HCT116 (cell line): ENCODE data around the gene DDX10. TPM values are rescaled to one million over a fixed set of nuclear protein-coding genes. Genes with fewer than 3 reads are reported as not detected.
A peak's percentile ranks its signal among the peaks of the same experiment; 100 is the strongest.

Experiments used
- ATAC-seq: fragments of 200-7000 bp; cut with Tn5 transposase; 2 replicates; pipeline ENCODE4 v1.9.1; 2020; ENCODE audit warnings: mild to moderate bottlenecking, moderate library complexity
- BruUV-seq: library from RNA; stranded (reverse); fragments of 400-500 nt; replicated peaks from 2 replicates; lab custom pipeline; 2021; lab: Mats Ljungman, UMichigan
- CTCF ChIA-PET: fragments of 300-600 bp; sonication (Branson Sonifier 250); formaldehyde crosslinking; loops from one replicate; lab custom pipeline; 2021; ENCODE audit warnings: antibody characterized with exemption; lab: Charles Lee
- POLR2A ChIA-PET: fragments of 300-600, 350-600 bp; sonication (Branson Sonifier 250); formaldehyde crosslinking; loops from one replicate; lab custom pipeline; 2021; ENCODE audit warnings: antibody characterized with exemption; lab: Charles Lee
- RAD21 ChIA-PET, 2 experiments: fragments of 300-600 bp; sonication (Branson Sonifier 250); formaldehyde crosslinking; loops; one replicate each; lab custom pipeline; 2023; ENCODE audit warnings: low total read pairs in 2 of 2; ENCODE audit not compliant: uncharacterized antibody in 2 of 2, unreplicated experiment in 2 of 2, low non-redundant PET in 1 of 2; lab: Charles Lee
- DNase-seq: peaks from one replicate; pipeline ENCODE4 v3.0.0-alpha.2; 2010; ENCODE audit warnings: low read depth, low spot score
- H2AFZ ChIP-seq: fragments of 200-600 bp; shearing (Covaris generic), sonication (generic); 2 replicates; pipeline ENCODE4 v1.6.1; 2017; ENCODE audit warnings: low read depth, mixed run types, mixed read lengths, antibody characterized with exemption, low read length; ENCODE audit not compliant: poor library complexity, severe bottlenecking
- H3K27ac ChIP-seq: 2 replicates; pipeline ENCODE4 v1.5.1; 2012; ENCODE audit warnings: low read depth, low read length
- H3K27me3 ChIP-seq: fragments of 200-600 bp; sonication (generic); 2 replicates; pipeline ENCODE4 v1.6.1; 2016; ENCODE audit warnings: mixed run types, low read length, mixed read lengths; ENCODE audit not compliant: insufficient read depth
- H3K36me3 ChIP-seq, 2 experiments: fragments of 200-500 bp in 1 of 2; fragments of 200-600 bp in 1 of 2; sonication (Bioruptor generic) in 1 of 2; sonication (generic) in 1 of 2; 2 replicates each; pipeline versions ENCODE4 v1.5.1 to v1.6.1; 2014 to 2016; ENCODE audit warnings: low read length in 2 of 2, inconsistent platforms in 1 of 2, mixed read lengths in 1 of 2, mixed run types in 1 of 2; ENCODE audit not compliant: insufficient read depth in 2 of 2, control insufficient read depth in 1 of 2
- H3K4me1 ChIP-seq, 2 experiments: fragments of 200-600 bp in 1 of 2; sonication (generic) in 1 of 2; 2 replicates each; pipeline versions ENCODE4 v1.5.1 to v1.6.1; 2012 to 2017; ENCODE audit warnings: low read length in 2 of 2, inconsistent platforms in 1 of 2, mild to moderate bottlenecking in 1 of 2, mixed read lengths in 1 of 2, mixed run types in 1 of 2, moderate library complexity in 1 of 2; ENCODE audit not compliant: insufficient read depth in 2 of 2, control insufficient read depth in 1 of 2
- H3K4me2 ChIP-seq: fragments of 200-600 bp; sonication (generic); 2 replicates; pipeline ENCODE4 v1.6.1; 2017; ENCODE audit warnings: mixed run types, low read length, mixed read lengths
- H3K4me3 ChIP-seq, 2 experiments: fragments of 200-600 bp in 1 of 2; sonication (generic) in 1 of 2; replicated peaks in 1 of 2; 2 replicates each; pipeline ENCODE4 v1.5.1; 2011 to 2016; ENCODE audit warnings: low read length in 2 of 2, control low read depth in 1 of 2, low read depth in 1 of 2, mild to moderate bottlenecking in 1 of 2, mixed read lengths in 1 of 2, mixed run types in 1 of 2
- H3K79me2 ChIP-seq: fragments of 200-600 bp; sonication (generic); 2 replicates; pipeline ENCODE4 v1.6.1; 2017; ENCODE audit warnings: mild to moderate bottlenecking, mixed run types, low read length, moderate library complexity, mixed read lengths; ENCODE audit not compliant: insufficient read depth
- H3K9ac ChIP-seq: fragments of 200-600 bp; sonication (generic); 2 replicates; pipeline ENCODE4 v1.6.1; 2016; ENCODE audit warnings: low read length, mixed read lengths
- H3K9me2 ChIP-seq: fragments of 200-600 bp; sonication (generic), shearing (Covaris generic); 2 replicates; pipeline ENCODE4 v1.6.1; 2017; ENCODE audit warnings: mixed run types, mild to moderate bottlenecking, moderate library complexity; ENCODE audit not compliant: insufficient read depth
- H3K9me3 ChIP-seq, 2 experiments: fragments of 200-500 bp in 1 of 2; fragments of 200-600 bp in 1 of 2; sonication (Bioruptor generic) in 1 of 2; sonication (generic) in 1 of 2; 2 replicates each; pipeline ENCODE4 v1.6.1; 2014 to 2017; ENCODE audit warnings: low read length in 2 of 2, mixed read lengths in 2 of 2, inconsistent platforms in 1 of 2, low read depth in 1 of 2, mild to moderate bottlenecking in 1 of 2, mixed run types in 1 of 2, moderate library complexity in 1 of 2; ENCODE audit not compliant: control insufficient read depth in 1 of 2, insufficient read depth in 1 of 2
- H4K20me1 ChIP-seq: fragments of 200-600 bp; sonication (generic), shearing (Covaris generic); 2 replicates; pipeline ENCODE4 v1.6.1; 2017; ENCODE audit warnings: mixed run types, mild to moderate bottlenecking, moderate library complexity; ENCODE audit not compliant: insufficient read depth
- CEBPB ChIP-seq: IDR thresholded peaks from 2 replicates; pipeline ENCODE4 v1.6.1; 2012; ENCODE audit warnings: low read depth
- JUND ChIP-seq: IDR thresholded peaks from 2 replicates; pipeline ENCODE4 v1.6.1; 2012
- POLR2AphosphoS5 ChIP-seq: IDR thresholded peaks from 2 replicates; pipeline ENCODE4 v1.6.1; 2011; ENCODE audit warnings: mild to moderate bottlenecking, low read depth, low read length, moderate library complexity
- RAD21 ChIP-seq: IDR thresholded peaks from 2 replicates; pipeline ENCODE4 v1.6.1; 2012; ENCODE audit warnings: low read depth, mild to moderate bottlenecking
- SP1 ChIP-seq: IDR thresholded peaks from 2 replicates; pipeline ENCODE4 v1.6.1; 2012; ENCODE audit warnings: low read depth
- ZNF274 ChIP-seq: fragments of 200-500 bp; sonication (Bioruptor generic); IDR thresholded peaks from 2 replicates; pipeline ENCODE4 v1.6.1; 2014; ENCODE audit warnings: mild to moderate bottlenecking, low read depth, low read length, inconsistent platforms
- intact Hi-C: fragments of 100-400 bp; cut with micrococcal nuclease; formaldehyde crosslinking; loops from 2 replicates; pipeline ENCODE4 v1.10.0; 2022
- total RNA-seq: library from RNA; stranded (reverse); gene quantifications from one replicate; pipeline ENCODE4 v1.2.1, GENCODE V29; 2021; ENCODE audit not compliant: unreplicated experiment
- TF ChIP-seq, protein P1 (sequence below), 3 experiments: fragments of 200-600 bp in 1 of 3; sonication (generic) in 1 of 3; IDR thresholded peaks in 2 of 3; conservative IDR thresholded peaks in 1 of 3; 2 replicates each; pipeline ENCODE4 v1.5.1; 2012 to 2017; ENCODE audit warnings: low read depth in 2 of 3, low read length in 2 of 3, antibody characterized with exemption in 1 of 3, borderline replicate concordance in 1 of 3, control low read depth in 1 of 3, mild to moderate bottlenecking in 1 of 3, mixed read lengths in 1 of 3, mixed run types in 1 of 3, moderate library complexity in 1 of 3; ENCODE audit not compliant: insufficient read depth in 1 of 3
- TF ChIP-seq, protein P2 (sequence below): IDR thresholded peaks from 2 replicates; pipeline ENCODE4 v1.6.1; 2011; ENCODE audit warnings: mild to moderate bottlenecking, low read length, moderate library complexity; ENCODE audit not compliant: insufficient replicate concordance; ENCODE audit errors: extremely low read depth

The DDX10 gene
- total RNA-seq, 1 experiment from 2014 or later: 66.5 TPM

DNA sequence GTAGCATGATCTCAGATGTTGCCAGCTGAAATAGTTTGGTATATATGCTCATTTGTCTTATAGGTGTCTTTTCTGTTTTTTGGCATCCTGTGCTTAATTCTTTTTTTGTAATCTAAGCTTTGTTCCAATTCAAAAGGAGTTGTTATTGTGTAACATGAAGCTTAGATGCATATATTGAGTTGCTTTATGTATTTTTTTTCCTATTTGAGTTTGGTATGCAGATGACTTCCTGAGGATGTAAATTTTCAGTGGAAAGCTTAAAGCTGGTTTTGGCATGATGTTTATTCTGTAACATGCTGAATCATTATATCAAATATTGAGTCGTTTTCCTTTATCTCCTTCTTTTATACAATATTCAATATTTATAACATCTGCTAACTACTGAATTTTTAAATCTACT lies 69.4 kb downstream of the DDX10 start:
- peaks cover 7 to 15% of the 10 kb centered on the region in 2 experiments; a peak in 3 of 4 replicates for H3K4me1 ChIP-seq
- no peaks in the 10 kb centered on the region for H3K9me2 ChIP-seq
- no peaks in the 10 kb centered on the region for H3K9me3 ChIP-seq
- TF ChIP-seq ZNF274 (no peak), SP1 (no peak), CEBPB (no peak), POLR2AphosphoS5 (no peak), JUND (no peak)
- TF ChIP-seq, protein P1, sequence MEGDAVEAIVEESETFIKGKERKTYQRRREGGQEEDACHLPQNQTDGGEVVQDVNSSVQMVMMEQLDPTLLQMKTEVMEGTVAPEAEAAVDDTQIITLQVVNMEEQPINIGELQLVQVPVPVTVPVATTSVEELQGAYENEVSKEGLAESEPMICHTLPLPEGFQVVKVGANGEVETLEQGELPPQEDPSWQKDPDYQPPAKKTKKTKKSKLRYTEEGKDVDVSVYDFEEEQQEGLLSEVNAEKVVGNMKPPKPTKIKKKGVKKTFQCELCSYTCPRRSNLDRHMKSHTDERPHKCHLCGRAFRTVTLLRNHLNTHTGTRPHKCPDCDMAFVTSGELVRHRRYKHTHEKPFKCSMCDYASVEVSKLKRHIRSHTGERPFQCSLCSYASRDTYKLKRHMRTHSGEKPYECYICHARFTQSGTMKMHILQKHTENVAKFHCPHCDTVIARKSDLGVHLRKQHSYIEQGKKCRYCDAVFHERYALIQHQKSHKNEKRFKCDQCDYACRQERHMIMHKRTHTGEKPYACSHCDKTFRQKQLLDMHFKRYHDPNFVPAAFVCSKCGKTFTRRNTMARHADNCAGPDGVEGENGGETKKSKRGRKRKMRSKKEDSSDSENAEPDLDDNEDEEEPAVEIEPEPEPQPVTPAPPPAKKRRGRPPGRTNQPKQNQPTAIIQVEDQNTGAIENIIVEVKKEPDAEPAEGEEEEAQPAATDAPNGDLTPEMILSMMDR (IDR thresholded peaks at IDR 0.05 in 2 of 3, conservative IDR thresholded peaks at IDR 0.05 in 1 of 3; ENCODE audit: borderline replicate concordance in 1 of 3, insufficient read depth in 1 of 3, low read depth in 2 of 3, low read length in 2 of 3): no peak
- peaks cover 93% of the 10 kb centered on the region for H3K79me2 ChIP-seq
- intact Hi-C loops: no loop called here
- RAD21 ChIA-PET: no interaction called here
- H2AFZ ChIP-seq: no peak overlapping the region
- no peaks in the 10 kb centered on the region for H3K27me3 ChIP-seq
- 0 out of 4 replicates have a peak, but pooled peaks cover 0 to 3% of the 10 kb centered on the region in 2 experiments for H3K36me3 ChIP-seq
- no peak overlapping the region for H3K4me3 ChIP-seq
- CTCF ChIA-PET: interaction anchor here (0.6 to 2.0 kb wide), 10 partner anchors 9 to 1205 kb away, joined by 3 to 12 read pairs (median 4); no protein-coding TSS in a partner anchor
- H3K27ac ChIP-seq: no peak overlapping the region
- H3K9ac ChIP-seq: no peak overlapping the region
- peaks cover 4% of the 10 kb centered on the region; the same call in 1 of the 2 replicates for H4K20me1 ChIP-seq
- no peak for DNase-seq
- no peak overlapping the region for H3K4me2 ChIP-seq
- POLR2A ChIA-PET: no interaction called here
- BruUV-seq: no TSS peak
- ATAC-seq: no peak

DNA sequence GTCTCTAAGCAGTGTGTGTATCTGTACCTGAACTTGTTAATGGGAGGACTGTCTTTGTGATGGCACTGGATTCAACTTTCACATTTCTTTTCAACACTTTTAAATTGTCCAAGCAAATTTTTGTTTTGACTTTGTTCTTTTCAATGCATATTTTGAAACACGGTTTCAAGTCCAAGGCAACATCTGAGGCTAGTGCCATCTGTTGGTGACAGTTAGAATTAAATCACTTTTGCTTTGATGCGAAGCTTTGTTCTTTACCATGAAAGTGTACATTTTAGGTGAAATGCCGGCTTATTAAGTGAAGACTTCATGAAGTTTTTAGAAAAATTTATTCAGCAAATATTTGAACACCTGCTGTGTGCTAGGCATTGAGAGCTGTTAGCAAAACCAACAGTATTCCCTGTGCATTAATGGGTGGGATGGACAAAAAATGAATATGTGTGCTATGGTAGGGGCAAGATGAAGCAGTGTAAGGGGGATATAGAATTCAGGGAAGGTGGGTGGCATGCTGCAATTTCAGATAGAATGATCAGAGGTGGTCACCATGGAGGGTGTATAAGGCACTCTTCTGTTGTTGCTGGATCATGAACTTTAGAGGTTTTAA lies 70.2 kb downstream of the DDX10 start:
- Histone ChIP-seq H3K27me3 (no peaks in the 10 kb centered on the region), H3K4me3 (no peak overlapping the region)
- TF ChIP-seq JUND (no peak), RAD21 (peak; percentile 21; the same call in 1 of the 2 replicates)
- TF ChIP-seq, protein P1 (IDR thresholded peaks at IDR 0.05 in 2 of 3, conservative IDR thresholded peaks at IDR 0.05 in 1 of 3; ENCODE audit: borderline replicate concordance in 1 of 3, insufficient read depth in 1 of 3, low read depth in 2 of 3, low read length in 2 of 3): peak in 2 of 3 experiments; percentile 53 to 72; a peak in 4 of 6 replicates
- TF ChIP-seq, protein P2, sequence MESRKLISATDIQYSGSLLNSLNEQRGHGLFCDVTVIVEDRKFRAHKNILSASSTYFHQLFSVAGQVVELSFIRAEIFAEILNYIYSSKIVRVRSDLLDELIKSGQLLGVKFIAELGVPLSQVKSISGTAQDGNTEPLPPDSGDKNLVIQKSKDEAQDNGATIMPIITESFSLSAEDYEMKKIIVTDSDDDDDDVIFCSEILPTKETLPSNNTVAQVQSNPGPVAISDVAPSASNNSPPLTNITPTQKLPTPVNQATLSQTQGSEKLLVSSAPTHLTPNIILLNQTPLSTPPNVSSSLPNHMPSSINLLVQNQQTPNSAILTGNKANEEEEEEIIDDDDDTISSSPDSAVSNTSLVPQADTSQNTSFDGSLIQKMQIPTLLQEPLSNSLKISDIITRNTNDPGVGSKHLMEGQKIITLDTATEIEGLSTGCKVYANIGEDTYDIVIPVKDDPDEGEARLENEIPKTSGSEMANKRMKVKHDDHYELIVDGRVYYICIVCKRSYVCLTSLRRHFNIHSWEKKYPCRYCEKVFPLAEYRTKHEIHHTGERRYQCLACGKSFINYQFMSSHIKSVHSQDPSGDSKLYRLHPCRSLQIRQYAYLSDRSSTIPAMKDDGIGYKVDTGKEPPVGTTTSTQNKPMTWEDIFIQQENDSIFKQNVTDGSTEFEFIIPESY: no peak
- TF ChIP-seq, all 23 proteins: peak for 2
- ChIA-PET CTCF (interaction anchor here (0.6 to 2.0 kb wide), 14 partner anchors 8 to 1204 kb away, joined by 3 to 12 read pairs (median 4); no protein-coding TSS in a partner anchor), POLR2A (no interaction called here), RAD21 (no interaction called here)
- no peak; the same call in 1 of the 2 replicates for ATAC-seq
- Histone ChIP-seq H3K4me2 (no peak overlapping the region), H2AFZ (no peak overlapping the region), H3K79me2 (peaks cover 93% of the 10 kb centered on the region), H4K20me1 (peaks cover 4% of the 10 kb centered on the region; the same call in 1 of the 2 replicates), H3K36me3 (0 out of 4 replicates have a peak, but pooled peaks cover 0 to 3% of the 10 kb centered on the region in 2 experiments), H3K4me1 (peaks cover 7 to 15% of the 10 kb centered on the region in 2 experiments; a peak in 3 of 4 replicates), H3K9ac (no peak overlapping the region), H3K9me3 (no peaks in the 10 kb centered on the region), H3K27ac (no peak overlapping the region), H3K9me2 (no peaks in the 10 kb centered on the region)
- no TSS peak for BruUV-seq
- intact Hi-C loops: no loop called here
- peak; percentile 8 for DNase-seq
